ENCODE results near the gene GZF1. TPM values are rescaled to one million over a fixed set of nuclear protein-coding genes. Genes with fewer than 3 reads are reported as not detected.

Gene GZF1
- total and polyA plus RNA-seq, 7 experiments from 2014 or later, result 1.4 to 44.0 (median 14.9) TPM

Other genes with a start within 250 kb of the GZF1 start
- 10 to 100 TPM; 20.1 to 63.4 (median 39.7) TPM for gene NXT1, start 11.4 kb upstream of the GZF1 start, total RNA-seq
- 10 to 100 TPM; 50.3 to 71.8 TPM for gene NXT1, start 11.4 kb upstream of the GZF1 start, polyA plus RNA-seq
- 10 to 100 TPM; 11.4 to 20.4 (median 16.2) TPM for gene NAPB, start 59.3 kb downstream of the GZF1 start, total RNA-seq
- 1 to 10 TPM; 5.5 to 7.9 TPM for gene NAPB, start 59.3 kb downstream of the GZF1 start, polyA plus RNA-seq
- gene CSTL1, start 77.5 kb downstream of the GZF1 start, total RNA-seq, result not detected
- not detected for gene CSTL1, start 77.5 kb downstream of the GZF1 start, polyA plus RNA-seq
- gene CST11, start 90.7 kb downstream of the GZF1 start, total RNA-seq, result not detected
- not detected for gene CST11, start 90.7 kb downstream of the GZF1 start, polyA plus RNA-seq
- not detected for gene CST8, start 128.9 kb downstream of the GZF1 start, total RNA-seq
- gene CST8, start 128.9 kb downstream of the GZF1 start, polyA plus RNA-seq, result not detected
- gene CST9L, start 206.3 kb downstream of the GZF1 start, total RNA-seq, result not detected
- gene CST9L, start 206.3 kb downstream of the GZF1 start, polyA plus RNA-seq, result not detected
- gene CST9, start 243.7 kb downstream of the GZF1 start, total RNA-seq, result not detected
- gene CST9, start 243.7 kb downstream of the GZF1 start, polyA plus RNA-seq, result not detected